Measurements from ENCODE around the gene KLF13. TPM values are rescaled to one million over a fixed set of nuclear protein-coding genes. Genes with fewer than 3 reads are reported as not detected.
A peak's percentile ranks its signal among the peaks of the same experiment; 100 is the strongest.

The KLF13 gene
- total RNA-seq, 1 donor from 2014 or later: 31.0 TPM

- H3K4me1 Mint-ChIP-seq (ENCODE audit: low read depth, unreplicated experiment): peaks cover 6% of the 10 kb centered on the region
- Histone ChIP-seq H3K4me2 (ENCODE audit: low read length) (no peak overlapping the region), H4K20me1 (ENCODE audit: insufficient read depth, low read length) (peaks cover 6% of the 10 kb centered on the region), H2AFZ (ENCODE audit: low read depth, low read length) (no peak overlapping the region), H3K79me2 (ENCODE audit: insufficient read depth, low read length) (peaks cover 12% of the 10 kb centered on the region), H3K27ac (ENCODE audit: low read depth, low read length) (no peak overlapping the region), H3K27me3 (ENCODE audit: insufficient read depth, low read length) (peaks cover 2% of the 10 kb centered on the region), H3K4me3 (ENCODE audit: insufficient read depth, low read depth, low read length) (no peak overlapping the region), H3K4me1 (ENCODE audit: insufficient read depth, low read length) (peaks cover 6% of the 10 kb centered on the region), H3K9ac (ENCODE audit: low read length) (no peak overlapping the region), H3K9me3 (ENCODE audit: insufficient read depth, low read depth, low read length) (no peaks in the 10 kb centered on the region), H3K36me3 (ENCODE audit: insufficient read depth, low read length) (no peaks in the 10 kb centered on the region)
- DNase-seq (ENCODE audit: low read depth) (no peak), FAIRE-seq (no peak)
- TF ChIP-seq, protein P1, sequence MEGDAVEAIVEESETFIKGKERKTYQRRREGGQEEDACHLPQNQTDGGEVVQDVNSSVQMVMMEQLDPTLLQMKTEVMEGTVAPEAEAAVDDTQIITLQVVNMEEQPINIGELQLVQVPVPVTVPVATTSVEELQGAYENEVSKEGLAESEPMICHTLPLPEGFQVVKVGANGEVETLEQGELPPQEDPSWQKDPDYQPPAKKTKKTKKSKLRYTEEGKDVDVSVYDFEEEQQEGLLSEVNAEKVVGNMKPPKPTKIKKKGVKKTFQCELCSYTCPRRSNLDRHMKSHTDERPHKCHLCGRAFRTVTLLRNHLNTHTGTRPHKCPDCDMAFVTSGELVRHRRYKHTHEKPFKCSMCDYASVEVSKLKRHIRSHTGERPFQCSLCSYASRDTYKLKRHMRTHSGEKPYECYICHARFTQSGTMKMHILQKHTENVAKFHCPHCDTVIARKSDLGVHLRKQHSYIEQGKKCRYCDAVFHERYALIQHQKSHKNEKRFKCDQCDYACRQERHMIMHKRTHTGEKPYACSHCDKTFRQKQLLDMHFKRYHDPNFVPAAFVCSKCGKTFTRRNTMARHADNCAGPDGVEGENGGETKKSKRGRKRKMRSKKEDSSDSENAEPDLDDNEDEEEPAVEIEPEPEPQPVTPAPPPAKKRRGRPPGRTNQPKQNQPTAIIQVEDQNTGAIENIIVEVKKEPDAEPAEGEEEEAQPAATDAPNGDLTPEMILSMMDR (IDR thresholded peaks at IDR 0.05; ENCODE audit: insufficient read depth, low read depth, low read length): no peak
- TF ChIP-seq EZH2 (IDR thresholded peaks at IDR 0.05; ENCODE audit: insufficient read depth, low read length): no peak
- no peak overlapping the region for H3K27ac Mint-ChIP-seq (ENCODE audit: unreplicated experiment)
- H3K27me3 Mint-ChIP-seq (ENCODE audit: low read depth, unreplicated experiment): peaks cover 35% of the 10 kb centered on the region
- H3K9me3 Mint-ChIP-seq (ENCODE audit: unreplicated experiment): peaks cover 8% of the 10 kb centered on the region
- no peak overlapping the region for H3K4me3 Mint-ChIP-seq (ENCODE audit: unreplicated experiment)
- no peaks in the 10 kb centered on the region for H3K36me3 Mint-ChIP-seq (ENCODE audit: low read depth, unreplicated experiment)
Measured at GRCh38 chr15:31324186-31324585, 2.4 kb upstream of the KLF13 start.

- peak; percentile 62 for FAIRE-seq
- peaks cover 28% of the 10 kb centered on the region for H3K27me3 Mint-ChIP-seq (ENCODE audit: low read depth, unreplicated experiment)
- H3K36me3 ChIP-seq (ENCODE audit: insufficient read depth, low read length): no peaks in the 10 kb centered on the region
Measured at GRCh38 chr15:31324806-31325594, 1.6 kb upstream of the KLF13 start.

More at GRCh38 chr15:31324806-31325594, 1.6 kb upstream of the KLF13 start:
- Histone ChIP-seq H3K79me2 (ENCODE audit: insufficient read depth, low read length) (peaks cover 17% of the 10 kb centered on the region), H3K9me3 (ENCODE audit: insufficient read depth, low read depth, low read length) (no peaks in the 10 kb centered on the region), H3K4me3 (ENCODE audit: insufficient read depth, low read depth, low read length) (peak overlapping the region; percentile 67), H3K27ac (ENCODE audit: low read depth, low read length) (peak overlapping the region; percentile 93), H3K4me2 (ENCODE audit: low read length) (peak overlapping the region; percentile 93), H2AFZ (ENCODE audit: low read depth, low read length) (peak overlapping the region; percentile 84), H3K27me3 (ENCODE audit: insufficient read depth, low read length) (peaks cover 2% of the 10 kb centered on the region), H3K9ac (ENCODE audit: low read length) (peak overlapping the region; percentile 91), H3K4me1 (ENCODE audit: insufficient read depth, low read length) (peaks cover 6% of the 10 kb centered on the region), H4K20me1 (ENCODE audit: insufficient read depth, low read length) (peaks cover 14% of the 10 kb centered on the region)
- DNase-seq (ENCODE audit: low read depth): no peak
- TF ChIP-seq, protein P1 (IDR thresholded peaks at IDR 0.05; ENCODE audit: insufficient read depth, low read depth, low read length): no peak
- TF ChIP-seq EZH2 (IDR thresholded peaks at IDR 0.05; ENCODE audit: insufficient read depth, low read length): no peak
- Mint-ChIP-seq H3K4me1 (ENCODE audit: low read depth, unreplicated experiment) (peaks cover 8% of the 10 kb centered on the region), H3K36me3 (ENCODE audit: low read depth, unreplicated experiment) (no peaks in the 10 kb centered on the region), H3K4me3 (ENCODE audit: unreplicated experiment) (peak overlapping the region; percentile 87), H3K27ac (ENCODE audit: unreplicated experiment) (peak overlapping the region; percentile 66), H3K9me3 (ENCODE audit: unreplicated experiment) (peaks cover 8% of the 10 kb centered on the region)

Measured in astrocyte (in vitro differentiated cells and primary cell).